Ishikawa (cell line): Measurements from ENCODE around the gene CD248.

Source experiments
- CREB1 ChIP-seq: IDR thresholded peaks from 2 replicates; pipeline ENCODE4 v1.6.1; 2012; ENCODE audit warnings: low read depth
- EP300 ChIP-seq: IDR thresholded peaks from 2 replicates; pipeline ENCODE4 v1.6.1; 2012; ENCODE audit warnings: borderline replicate concordance
- MAX ChIP-seq: IDR thresholded peaks from 2 replicates; pipeline ENCODE4 v1.6.1; 2012
- TF ChIP-seq, protein P1 (sequence below): IDR thresholded peaks from 2 replicates; pipeline ENCODE4 v1.6.1; 2012

GRCh38 chr11:66266378-66267038 lies 50.3 kb downstream of the CD248 start:
- TF ChIP-seq, protein P1, sequence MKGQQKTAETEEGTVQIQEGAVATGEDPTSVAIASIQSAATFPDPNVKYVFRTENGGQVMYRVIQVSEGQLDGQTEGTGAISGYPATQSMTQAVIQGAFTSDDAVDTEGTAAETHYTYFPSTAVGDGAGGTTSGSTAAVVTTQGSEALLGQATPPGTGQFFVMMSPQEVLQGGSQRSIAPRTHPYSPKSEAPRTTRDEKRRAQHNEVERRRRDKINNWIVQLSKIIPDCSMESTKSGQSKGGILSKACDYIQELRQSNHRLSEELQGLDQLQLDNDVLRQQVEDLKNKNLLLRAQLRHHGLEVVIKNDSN = no peak
- no peak for TF ChIP-seq EP300
- no peak for TF ChIP-seq MAX
- TF ChIP-seq CREB1 = no peak
